Subcutaneous adipose tissue (tissue), 4 donors: Measurements from ENCODE around the gene HGFAC. TPM values are rescaled to one million over a fixed set of nuclear protein-coding genes. Genes with fewer than 3 reads are reported as not detected.

ENCODE experiments used
- CTCF ChIP-seq: fragments of 450-650 bp; IDR thresholded peaks from one replicate; pipeline ENCODE4 v1.5.1; 2016; ENCODE audit warnings: low read depth, mild to moderate bottlenecking, control low read depth, antibody characterized with exemption, moderate library complexity
- total RNA-seq, 4 donors: library from RNA; depleted of rRNA; stranded (reverse); fragments of >200 nt; gene quantifications; one replicate each; pipeline ENCODE4 v1.1.0, GENCODE V29; 2016

HGFAC gene
- total RNA-seq, 4 donors from 2014 or later, result not detected

DNA sequence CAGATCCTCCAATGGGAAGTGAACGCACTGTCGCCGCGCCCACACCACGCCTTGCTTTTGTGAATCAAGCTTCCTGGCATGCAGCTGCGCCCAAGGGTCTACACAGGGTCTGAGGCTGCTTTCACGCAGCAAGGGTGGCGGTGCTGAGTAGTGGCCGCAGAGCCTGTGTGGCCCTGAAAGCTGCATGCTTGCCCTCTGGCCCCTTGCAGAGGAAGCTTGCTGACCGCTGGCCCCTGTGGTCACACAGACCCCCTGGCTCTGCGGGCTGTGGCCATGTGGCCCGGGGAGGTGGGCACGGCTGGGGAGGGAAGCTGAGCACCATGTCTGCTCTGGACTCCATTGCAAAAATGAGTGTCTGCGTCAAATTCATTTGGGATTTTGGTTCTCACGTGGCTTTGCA lies 30.1 kb downstream of the HGFAC start:
- no peak for TF ChIP-seq CTCF

- TF ChIP-seq CTCF, result no peak
Observed at GRCh38 chr4:3472411-3473141, 30.8 kb downstream of the HGFAC start.

GRCh38 chr4:3473181-3473950 lies 31.6 kb downstream of the HGFAC start:
- TF ChIP-seq CTCF, result no peak

- no peak for TF ChIP-seq CTCF
Observed at GRCh38 chr4:3473996-3474765, 32.4 kb downstream of the HGFAC start.

- TF ChIP-seq CTCF, result no peak
Observed at GRCh38 chr4:3475041-3475712, 33.4 kb downstream of the HGFAC start.

DNA sequence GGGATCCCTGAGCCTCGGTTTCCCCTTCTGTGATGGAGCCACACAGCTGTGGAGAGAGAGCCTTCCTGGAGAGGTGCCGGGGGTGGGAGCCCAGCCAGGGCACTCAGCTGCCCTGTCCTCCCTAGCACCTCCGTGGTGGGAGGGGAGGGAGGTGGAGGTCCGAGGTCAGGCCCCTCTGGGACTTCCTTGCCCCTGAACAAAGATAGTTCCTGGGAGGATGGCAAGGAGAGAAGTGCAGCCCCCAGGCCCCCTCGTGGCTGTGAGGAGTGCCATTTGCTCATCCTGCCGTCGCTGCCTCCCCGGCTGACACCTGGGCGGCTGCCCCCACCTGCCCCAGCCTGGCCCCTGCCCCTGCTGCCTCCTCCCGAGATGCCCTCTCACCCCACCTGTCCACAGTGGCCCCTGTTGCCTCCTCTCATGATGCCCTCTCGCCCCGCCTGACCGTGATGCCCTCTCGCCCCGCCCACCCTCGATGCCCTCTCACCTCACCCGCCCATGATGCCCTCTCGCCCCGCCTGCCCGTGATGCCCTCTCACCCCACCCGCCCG lies 34.0 kb downstream of the HGFAC start:
- TF ChIP-seq CTCF, result no peak
